NCI-H1694 (cell line): ENCODE measurements around the gene TNFSF13B.
"Not testable (repeated sequence)": the region's sequence is repeated elsewhere in the genome, so short reads cannot be mapped to it uniquely, and the experiment has no call there.

Experiments
- DNase-seq: peaks from one replicate; lab custom pipeline; 2025; lab: John Stamatoyannopoulos, UW

The TNFSF13B gene

DNA sequence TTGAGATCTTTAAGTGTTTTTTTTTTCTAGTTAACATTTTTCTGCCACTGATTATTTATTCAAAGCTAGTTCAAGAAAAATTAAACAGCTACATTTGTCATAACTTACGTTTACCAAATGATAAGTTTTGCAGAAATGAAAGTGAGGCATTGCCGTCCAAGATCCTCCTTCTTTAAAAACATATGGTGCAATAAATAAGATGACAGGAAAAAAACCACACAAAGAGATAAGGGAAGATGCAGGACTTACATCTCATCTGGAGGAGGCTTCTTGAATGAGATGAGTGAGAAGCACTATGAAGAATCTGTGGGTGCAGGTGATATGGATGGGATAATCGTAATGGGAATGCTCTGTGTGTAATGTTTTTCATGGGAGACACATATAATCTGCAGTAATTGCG is 12.4 kb downstream of the TNFSF13B start:
- no peak for DNase-seq

DNA sequence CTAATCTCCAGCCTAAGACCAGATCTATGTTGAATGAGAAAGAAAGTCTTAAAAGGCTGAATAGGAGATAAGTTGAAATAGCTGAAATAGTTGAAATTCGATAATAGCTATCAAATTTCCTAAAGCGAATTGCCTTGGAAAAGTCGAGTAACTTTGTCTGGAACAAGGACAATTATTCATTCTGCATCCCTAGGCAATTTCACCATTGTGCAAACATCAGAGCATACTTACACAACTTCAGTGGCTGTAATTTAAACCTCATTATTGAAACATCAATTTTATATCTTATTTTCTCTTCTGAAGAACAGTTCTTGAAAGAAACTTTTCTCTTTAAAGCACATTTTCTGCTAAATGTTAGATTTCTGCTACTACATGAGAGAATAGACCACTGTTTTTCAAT is 13.6 kb downstream of the TNFSF13B start:
- DNase-seq: no peak

DNA sequence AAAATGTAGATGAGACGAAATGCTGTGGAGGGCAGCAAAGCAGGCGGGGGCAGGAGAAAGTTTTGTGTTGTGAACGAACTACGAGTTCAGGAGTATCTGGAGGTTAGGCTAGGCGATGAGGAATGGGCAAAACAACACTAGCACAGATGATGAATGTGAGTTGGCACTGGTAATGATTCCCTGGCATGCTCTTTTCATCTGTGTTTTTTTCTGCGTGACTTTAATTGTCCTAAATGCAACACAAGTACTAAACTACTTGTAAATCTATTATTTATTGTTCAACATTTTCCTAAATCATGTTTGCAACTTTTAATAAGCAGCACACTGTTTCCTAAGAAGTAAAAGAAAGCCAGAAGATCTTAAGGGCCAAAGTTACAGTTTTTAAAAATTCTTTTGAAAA is 19.2 kb downstream of the TNFSF13B start:
- DNase-seq: peak; percentile 7

DNA sequence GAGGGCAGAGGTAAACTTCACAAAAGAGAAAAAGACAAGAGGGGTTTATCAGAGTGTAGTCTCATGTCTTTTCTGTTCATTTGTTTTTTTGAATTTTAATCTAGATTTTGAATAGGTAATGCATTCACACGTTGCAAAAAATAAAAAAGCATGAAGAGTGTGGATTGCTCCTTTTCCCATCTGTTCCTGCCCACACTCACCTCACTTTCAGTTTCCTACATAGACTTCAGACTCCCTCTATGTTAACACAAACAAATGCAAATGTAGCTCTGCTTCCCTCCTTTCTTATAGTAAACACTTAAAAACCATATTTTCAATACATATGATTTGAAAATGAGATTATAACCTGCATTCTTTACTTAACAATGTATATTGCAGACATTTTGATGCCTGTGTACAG is 20.3 kb downstream of the TNFSF13B start:
- DNase-seq: peak; percentile 44

DNA sequence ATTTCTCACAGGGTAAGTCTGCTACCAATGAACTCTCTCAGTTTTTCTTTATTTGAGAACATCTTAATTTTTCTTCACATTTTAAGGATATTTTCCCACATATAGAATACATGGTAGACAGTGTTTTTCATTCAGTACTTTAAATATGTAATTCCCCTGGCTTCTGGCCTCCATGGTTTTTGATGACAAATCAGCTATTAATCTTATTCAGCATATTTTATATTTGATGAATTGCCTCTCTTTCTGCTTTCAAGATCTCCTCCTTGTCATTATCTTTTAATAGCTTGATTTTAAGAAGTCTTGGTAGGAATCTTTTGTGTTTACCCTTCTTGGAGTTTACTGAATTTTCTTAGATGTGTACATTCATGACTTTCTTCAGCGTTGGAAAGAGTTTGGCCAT is 27.6 kb downstream of the TNFSF13B start:
- DNase-seq: no peak

DNA sequence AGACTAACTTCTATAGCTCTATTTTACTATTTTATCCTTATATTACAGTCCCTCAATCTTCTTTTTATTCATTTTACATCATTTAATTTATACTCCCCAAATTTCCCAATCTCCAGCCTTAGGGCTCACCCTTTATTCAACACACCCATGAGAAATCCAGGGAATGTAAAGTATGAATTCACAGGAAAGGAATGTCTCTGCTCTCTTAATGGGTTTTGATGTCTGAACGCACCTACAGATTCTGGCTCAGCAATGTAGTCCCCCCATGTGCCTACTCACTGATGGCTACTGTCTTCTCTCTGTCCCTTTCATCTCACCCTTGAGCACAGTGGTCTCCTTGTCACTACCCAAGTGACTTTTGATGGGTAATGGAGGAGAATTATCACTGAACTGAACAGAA is 32.8 kb downstream of the TNFSF13B start:
- no peak for DNase-seq

DNA sequence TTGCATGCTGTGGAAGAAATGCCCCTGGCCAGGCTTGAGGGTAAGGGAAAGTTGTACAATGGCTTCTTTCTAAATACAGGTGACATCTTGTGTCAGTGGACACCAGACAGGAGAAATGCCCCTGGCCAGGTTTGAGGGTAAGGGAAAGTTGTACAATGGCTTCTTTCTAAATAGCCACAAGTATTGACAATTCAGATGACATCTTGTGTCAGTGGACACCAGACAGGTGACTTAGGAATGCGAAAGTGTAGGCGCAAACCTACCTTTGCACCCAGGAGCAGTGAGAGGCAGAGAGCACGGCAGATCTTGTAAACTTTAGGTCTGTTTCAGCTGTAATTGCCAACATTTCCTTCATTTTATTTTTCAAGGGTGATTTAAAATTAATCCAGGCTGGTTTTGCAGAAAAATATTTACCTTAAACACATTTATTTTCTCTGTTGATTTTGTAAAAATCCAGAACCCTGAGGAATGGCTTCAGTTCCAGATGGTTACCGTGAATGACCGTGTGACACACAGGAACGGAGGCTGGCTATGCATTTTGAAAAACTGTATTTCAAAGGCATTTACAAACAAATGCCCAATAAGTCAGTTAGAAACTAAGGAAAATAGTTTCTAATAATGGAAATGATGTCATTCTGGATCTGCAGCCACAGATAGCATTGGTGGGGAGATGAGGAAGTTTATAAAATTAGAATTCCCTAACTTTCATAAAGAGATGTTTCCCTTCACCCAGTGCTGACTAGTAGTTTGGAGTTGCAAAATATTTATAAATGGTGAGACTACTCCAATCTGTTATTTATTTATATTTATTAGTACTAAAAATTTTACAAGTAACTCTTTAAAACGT is 34.9 kb downstream of the TNFSF13B start:
- DNase-seq: no peak

DNA sequence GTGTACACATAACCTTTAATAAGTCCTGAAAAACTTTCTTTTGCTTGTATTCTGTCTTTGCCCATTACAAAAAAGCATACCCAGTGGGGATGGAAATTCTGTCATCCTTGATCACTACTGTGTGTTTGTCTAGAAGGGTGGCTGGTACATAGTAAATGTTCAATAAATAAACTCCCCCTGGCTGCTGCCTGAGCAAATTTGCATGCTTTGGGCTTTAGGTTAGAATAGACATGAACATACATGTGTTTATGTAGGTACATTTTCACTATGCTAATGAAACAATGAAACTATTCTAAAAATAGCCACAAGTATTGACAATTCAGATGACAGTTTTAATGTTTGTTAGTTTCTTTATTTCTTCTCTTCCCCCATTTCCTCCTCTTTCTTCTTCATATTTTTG is 36.1 kb downstream of the TNFSF13B start:
- no peak for DNase-seq

DNA sequence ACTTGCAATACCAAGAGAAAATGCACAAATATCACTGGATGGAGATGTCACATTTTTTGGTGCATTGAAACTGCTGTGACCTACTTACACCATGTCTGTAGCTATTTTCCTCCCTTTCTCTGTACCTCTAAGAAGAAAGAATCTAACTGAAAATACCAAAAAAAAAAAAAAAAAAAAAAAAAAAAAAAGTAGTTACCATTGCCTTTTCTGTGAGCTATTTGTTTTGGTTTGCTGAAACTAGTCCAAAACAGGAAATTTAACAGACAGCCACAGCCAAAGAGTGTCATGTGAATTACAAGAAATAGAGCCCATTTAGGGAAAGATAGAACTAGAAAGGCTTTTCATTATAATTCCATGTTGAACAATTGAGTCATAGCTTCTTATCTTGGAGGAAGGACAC is 37.3 kb downstream of the TNFSF13B start:
- DNase-seq: no peak

DNA sequence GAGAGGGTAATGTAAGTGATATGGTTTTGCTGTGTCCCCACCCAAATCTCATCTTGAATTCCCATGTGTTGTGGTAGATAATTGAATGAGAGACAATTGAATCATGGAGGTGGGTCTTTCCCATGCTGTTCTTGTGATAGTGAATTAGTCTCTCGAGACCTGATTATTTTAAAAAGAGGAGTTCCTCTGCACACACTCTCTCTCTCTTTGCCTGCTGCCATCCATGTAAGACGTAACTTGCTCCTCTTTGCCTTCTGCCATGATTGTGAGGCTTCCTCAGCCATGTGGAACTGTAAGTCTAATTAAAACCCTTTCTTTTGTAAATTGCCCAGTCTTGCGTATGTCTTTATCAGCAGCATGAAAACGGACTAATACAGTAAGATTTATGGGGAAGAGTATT is 42.1 kb downstream of the TNFSF13B start:
- DNase-seq: not testable (repeated sequence)

DNA sequence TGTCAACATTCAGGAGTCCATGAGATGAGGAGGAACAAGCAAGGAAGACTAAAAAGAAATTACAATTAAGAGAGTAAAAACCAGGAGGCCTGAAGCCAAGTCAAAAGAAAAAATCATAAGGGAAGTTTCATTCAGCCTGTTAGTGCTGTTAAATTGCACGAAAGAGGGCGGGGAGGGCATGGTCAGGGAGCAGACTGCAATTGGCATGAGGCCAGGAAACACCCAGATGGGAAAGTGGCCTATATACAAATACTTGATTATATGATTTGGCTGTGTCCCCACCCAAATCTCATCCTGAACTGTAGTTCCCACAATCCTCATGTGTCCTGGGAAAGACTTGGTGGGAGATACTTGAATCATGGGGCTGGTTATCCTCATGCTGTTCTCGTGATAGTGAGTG is 43.9 kb downstream of the TNFSF13B start:
- DNase-seq: peak; percentile 28

DNA sequence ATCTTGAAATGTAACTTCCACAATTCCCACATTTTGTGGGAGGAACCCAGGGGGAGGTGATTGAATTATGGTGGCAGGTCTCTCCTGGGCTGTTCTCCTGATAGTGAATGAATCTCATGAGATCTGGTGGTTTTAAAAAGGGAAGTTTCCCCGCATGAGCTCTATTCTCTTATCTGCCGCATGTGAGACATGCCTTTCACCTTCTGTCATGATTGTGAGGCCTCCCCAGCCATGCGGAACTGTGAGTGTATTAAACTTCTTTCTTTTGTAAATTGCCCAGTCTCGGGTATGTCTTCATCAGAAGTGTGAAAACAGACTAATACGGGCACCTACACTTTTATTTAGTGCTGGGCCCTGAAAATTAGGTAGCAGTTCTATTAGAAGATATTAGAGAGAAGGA is 45.8 kb downstream of the TNFSF13B start:
- no peak for DNase-seq

DNA sequence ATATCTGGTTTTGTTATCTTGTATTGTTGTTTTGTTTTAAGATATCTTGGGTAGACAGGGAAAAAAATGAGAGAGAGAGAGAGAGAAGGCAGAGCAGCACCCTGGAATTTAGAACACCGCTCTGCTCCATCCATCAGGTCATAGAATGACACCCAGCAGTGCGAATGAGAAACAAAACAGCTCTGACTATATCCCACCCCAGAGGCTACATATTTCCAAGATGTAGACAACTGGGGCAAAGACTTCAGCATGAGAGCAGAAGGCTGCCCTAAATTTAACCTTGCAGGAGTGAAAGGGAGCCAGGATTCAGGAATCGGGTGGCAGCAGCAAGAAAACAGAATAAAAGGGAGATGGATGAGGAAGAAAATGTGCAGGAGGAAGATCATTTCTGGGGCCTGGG is 46.5 kb downstream of the TNFSF13B start:
- no peak for DNase-seq

DNA sequence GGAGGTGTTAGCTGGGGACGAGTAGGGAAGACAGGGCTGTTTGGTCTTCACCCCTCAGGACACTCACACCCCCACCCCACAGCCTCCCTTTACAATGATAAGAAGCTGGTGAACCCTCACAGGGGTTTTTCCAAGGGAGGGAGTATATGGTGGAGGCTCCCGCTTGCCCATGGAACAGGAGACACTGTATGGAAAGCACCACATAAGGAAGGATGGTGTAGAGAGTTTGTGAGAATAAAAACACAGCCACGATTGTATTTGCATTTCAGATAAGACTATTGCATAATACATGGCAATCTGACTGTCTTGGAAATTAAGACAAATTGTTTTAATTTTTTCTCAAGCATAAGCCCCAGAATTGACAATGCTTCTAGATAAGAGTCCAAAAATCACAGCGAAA is 46.9 kb downstream of the TNFSF13B start:
- no peak for DNase-seq

DNA sequence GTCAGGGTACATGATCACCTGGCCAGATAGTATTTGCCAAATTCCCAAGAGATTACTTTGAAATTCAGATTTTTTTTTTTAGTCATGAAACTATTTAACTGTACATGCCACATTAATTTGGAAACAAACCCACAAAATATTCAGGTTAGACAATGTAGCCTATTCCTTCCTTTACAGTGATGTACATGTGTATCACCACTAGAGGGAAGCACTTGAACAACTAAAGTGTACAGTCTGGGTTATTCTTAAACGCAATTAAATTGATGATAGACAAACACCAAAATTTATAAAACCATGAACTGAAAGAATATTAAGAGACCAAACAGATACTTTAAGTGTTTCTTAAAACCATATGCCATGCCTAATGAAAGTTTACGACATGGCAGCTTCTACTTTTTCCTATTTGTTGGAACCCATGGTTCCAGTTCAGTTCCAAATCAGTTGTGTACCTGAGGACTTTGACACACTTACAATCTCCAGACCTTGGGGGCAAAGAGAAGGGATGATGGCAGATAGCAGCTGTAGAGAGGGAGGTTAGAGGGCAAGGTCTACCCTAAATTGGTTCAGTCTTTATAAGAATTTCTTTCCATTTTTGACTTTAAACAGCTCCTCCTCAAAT is 52.8 kb downstream of the TNFSF13B start:
- DNase-seq: peak; percentile 79

DNA sequence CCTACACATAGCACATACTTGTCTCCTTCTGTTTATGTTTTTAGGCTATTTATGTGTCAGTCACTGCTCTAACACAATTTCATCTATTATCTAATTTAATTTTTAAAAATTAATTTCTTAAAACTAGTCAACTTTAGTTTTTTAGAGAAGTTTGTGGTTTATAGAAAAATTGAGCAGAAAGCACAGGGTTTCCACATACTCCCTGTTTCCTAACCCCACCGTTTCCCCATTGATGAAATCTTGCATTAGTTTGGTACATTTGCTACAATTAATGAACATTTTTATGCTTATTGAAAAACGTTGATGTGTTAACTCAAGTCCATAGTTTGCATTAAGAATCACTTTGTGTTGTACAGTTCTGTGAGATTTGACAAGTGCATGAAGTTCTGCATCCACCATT is 53.5 kb downstream of the TNFSF13B start:
- no peak for DNase-seq

DNA sequence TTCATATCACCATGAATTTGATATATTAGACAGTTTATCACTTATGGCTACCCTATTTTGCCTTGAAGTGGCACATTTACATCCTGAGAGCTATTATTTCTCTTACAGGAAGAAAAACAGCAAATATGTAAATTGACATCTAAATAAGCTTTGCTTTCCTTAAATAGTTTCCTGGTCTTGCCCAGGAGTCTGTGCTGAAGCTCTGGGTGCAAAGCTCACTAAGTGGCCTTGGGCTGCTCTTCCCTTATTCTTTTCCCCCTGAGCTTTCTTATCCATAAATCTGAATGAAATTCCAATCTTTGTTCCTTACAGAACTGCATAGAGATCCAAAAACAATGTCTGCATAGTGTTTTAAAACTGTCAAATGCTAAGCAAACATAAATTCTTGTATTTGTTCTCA is 56.3 kb downstream of the TNFSF13B start:
- DNase-seq: no peak

DNA sequence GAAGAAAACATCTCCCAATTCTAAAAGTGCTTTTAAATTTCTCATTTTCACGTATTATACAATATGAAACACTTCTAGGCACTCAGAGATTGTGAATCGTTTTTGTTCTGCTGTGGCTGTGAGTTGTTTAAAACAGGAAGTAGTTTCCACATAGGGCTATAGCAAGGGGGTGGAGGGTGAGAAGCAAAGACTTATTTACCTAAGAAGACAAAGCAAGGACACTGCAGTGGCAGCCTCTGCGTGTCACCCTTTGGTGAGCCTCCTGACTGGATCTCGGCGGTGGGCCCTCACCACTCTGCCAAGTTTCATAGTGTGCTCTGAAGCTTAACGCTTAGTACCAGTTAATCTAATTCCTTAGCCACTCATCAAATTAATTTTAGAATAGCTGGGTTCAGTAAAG is 56.8 kb downstream of the TNFSF13B start:
- DNase-seq: no peak

DNA sequence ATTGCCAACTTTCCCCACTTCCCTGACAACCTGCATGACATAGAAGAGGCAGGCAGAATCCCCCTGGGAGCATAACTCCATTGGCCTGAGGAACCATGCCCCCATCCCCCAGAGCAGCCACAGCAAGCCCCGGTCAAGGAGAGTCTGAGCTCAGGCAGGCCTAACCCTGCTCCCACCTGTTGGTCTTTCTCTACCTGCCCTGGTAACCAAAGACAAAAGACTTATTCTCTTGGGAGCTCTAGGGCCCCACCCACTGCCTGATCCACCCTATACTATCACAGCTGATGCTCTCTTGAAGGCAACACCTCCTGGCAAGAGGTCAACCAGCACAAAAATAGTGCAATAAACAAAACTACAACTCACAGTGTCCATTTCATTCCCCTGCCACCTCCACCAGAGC is 59.3 kb downstream of the TNFSF13B start:
- DNase-seq: no peak

DNA sequence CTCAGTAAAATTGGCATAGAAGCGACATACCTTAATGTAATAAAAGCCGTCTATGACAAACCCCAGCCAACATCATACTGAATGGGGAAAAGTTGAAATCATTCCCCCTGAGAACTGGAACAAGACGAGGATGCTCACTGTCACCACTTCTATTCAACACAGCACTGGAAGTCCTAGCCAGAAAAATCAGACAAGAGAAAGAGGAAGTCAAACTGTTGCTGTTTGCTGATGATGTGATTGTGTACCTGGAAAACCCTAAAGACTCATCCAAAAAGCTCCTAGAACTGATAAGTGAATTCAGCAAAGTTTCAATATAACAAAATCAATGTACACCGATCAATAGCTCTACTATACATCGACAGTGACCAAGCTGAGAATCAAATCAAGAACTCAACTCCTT is 63.3 kb downstream of the TNFSF13B start:
- no peak for DNase-seq

DNA sequence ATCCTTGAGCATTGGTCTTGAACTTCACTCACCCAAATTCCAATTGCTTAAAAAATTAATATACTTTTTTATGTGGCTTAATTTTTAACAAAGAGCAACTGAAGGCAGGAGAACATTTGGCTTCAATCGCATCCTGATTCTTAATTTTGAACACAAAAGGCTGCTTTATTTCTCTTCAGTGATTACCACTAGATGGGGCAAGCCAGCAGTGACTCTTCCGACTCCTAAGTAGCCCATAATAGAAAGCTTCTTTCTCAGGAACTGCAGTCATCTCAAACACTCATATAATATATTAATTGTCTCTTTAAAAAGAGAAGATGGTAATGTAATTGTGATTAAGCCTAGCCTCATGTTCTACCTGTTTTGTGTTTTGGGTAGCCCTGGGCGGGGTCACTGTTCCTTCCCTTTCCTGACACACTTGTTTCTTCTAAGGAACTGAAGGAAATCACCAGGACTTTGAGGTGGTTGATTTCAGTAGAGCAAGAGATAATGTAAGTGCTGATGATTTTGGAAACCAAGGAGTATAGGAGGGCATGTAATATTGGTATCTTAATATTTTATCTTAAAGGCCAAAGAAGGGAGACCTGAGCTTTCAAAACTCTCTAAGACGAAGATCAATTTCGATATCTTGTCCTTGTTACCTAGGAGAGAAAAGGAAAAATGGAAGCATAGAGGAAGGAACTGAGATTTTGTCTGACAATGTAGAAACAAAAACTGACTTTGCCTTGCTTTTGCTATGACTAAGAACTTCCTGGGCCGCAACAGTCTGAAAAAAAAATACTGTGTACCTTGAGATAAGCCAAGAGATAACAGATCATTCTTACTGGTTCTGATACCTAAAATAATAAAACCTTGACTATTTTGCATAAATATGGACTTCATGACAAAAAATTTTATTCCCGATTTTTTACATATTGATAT is 73.1 kb downstream of the TNFSF13B start:
- DNase-seq: peak; percentile 48

DNA sequence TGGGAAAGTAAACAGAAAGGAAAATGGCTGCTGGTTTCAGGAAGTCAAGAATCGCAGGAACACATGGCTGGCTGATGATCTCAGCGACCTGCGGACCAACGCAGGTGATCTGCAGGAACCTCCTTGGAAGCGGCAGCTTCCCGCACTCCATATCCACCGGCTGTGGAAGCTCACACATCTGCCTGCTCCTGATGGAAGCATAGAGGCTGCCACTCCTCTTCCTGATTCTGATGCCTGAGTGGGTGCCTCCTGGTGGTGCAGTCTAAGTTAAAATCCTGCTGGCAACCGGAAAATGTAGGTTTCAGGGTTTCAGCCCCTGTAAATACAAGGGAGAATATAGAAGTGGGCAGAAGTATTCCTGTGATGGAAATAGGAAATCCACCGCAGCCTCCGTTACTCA is 75.5 kb downstream of the TNFSF13B start:
- DNase-seq: no peak

DNA sequence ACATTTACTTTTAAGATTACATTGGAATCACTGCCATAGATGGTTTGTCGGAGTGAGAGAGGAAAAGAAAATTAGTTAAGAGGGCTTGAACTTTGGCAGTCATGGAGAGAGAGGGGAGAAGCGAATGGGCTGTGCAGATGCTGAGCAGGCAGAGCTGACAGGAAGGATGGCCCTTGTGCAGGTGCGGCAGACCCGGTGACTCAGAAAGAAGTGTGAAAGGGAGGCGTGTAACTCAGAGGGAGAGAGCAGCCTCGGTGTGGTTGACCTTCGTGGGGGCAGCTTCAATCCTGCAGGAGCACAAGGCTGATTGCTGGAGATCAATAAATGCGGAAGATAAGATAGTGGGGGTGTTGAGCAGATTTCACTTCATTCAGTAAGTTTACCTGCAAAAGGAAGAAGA is 76.9 kb downstream of the TNFSF13B start:
- DNase-seq: no peak
